NOMO-1 (cell line): Measurements from ENCODE around the gene DENND5B.
"Not testable (repeated sequence)": the region's sequence is repeated elsewhere in the genome, so short reads cannot be mapped to it uniquely, and the experiment has no call there.

Experiments
- DNase-seq, 2 experiments: peaks; one replicate each; lab custom pipeline; 2025; ENCODE audit not compliant: unreplicated experiment in 2 of 2; lab: John Stamatoyannopoulos, UW

Gene DENND5B

DNA sequence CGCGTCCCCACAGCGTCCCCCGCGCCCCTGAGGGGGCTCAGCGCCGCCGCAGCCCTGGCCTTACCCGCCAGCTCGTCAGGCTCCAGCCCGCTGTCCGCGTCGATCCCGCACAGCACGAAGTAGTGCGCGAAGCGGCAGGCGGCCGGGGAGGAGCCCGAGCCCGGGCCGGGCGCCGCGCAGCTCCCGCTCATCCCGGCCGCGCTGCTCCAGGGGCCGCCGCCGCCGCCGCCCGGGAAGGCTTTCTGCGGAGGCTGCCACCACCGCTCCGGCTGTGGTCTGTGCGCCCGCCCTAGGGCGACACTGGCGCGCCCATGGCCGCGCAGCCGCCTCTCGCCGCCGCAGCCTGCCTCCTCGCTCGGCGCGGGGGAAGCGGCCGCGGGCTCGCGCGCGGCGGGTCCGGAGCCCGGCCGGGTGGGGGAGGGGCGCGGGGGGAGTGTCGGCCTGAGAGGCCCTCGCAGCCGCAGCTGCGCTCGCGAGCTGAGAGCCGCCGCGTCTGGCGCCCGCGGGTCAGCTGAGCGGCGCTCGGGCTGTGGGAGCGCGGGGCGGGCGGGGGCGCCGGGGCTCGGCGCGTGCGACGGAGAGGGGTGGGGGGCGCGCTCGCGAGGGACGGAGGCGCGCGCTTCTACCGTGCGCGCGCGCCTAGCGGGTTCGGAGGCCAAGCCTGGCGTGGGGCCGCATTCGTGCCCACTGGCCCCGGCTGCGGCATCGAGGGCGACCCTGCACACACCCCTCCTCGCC, at the start of gene DENND5B:
TSS of gene DENND5B (minus strand) at position 495 of the 738 bp plus-strand sequence. CDS start at position 191, 304 bp downstream.
- peak; percentile 29 to 38 for DNase-seq

DNA sequence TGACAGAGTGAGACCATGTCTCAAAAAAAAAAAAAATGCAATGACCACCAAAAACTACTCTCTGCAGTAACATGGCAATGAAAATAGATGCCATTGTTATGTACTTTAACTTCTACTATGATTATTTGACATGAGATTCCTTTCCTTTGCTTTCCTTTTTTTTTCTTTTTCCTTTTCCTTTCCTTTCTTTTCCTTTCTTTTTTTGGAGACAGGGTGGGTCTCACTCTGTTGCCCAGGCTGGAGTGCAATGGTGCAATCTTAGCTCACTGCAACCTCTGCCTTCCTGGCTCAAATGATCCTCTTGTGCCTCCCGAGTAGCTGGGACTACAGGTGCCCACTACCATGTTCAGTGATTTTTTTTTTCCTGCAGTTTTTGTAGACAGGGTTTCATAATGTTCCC, 43.7 kb upstream of the DENND5B start:
- no peak for DNase-seq

DNA sequence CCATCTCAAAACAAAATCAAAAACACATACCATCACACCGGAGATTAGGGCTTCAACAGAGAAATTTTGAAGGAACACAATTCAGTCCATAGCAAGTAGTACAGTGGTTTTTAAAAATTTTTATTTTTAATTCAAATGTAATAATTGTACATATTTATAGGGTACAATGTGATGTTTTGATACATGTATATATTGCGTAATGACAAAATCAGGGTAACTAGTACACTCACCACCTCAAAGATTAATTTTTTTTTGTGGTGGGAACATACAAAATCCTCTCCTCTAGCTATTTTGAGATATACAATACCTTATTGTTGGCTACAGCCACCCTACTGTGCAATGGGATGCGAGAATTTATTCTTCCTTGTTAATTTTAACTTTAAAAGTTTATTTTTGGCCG, 42.5 kb upstream of the DENND5B start:
- no peak for DNase-seq

DNA sequence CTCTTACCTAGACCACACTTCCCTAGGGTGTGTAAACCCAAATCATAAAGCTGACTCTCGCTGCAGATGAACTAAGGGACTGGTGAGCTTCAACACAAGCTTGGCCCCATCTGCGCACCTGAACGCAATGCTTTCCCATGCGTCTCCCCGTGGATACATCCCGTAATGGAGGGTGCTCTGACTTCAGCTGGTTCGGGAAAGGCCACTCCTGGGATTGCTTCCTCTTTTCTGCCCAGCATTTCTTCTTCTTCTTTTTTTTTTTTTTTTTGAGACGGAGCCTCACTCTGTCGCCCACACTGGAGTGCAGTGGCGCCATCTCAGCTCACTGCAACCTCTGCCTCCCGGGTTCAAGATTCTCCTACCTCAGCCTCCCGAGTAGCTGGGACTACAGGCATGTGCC, 40.9 kb upstream of the DENND5B start:
- peak; percentile 10 to 33 for DNase-seq

DNA sequence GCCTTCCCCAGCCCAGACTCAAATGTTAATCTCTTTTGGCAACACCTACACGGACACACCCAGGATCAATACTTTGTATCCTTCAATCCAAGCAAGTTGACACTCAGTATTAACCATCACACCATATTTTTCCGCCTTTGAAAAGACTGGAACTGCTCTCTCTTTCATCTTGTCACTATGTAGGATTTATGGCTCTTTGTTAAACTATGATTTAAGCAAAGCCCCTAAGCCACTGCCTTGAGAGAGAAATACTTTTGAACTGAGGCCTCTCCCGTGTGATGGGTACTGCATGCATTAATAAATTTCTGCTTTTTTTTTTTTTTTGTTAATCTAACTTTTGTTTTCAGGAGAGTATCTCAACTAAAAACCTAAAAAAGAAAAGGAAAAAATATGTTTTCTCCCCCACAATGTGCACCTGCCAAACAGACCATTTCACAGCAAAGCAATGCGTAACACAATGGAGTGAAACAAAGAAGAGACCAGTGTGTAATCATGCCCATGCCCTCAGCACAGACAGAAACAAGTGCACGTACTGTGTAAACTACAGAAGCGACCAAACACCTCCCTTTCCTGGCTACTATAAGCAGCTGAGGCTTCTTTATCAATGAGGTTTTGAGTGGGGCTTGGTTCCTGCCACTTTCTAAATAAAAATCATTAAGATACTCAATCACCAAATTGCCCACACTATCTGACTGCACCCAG, 40.2 kb upstream of the DENND5B start:
- no peak for DNase-seq

DNA sequence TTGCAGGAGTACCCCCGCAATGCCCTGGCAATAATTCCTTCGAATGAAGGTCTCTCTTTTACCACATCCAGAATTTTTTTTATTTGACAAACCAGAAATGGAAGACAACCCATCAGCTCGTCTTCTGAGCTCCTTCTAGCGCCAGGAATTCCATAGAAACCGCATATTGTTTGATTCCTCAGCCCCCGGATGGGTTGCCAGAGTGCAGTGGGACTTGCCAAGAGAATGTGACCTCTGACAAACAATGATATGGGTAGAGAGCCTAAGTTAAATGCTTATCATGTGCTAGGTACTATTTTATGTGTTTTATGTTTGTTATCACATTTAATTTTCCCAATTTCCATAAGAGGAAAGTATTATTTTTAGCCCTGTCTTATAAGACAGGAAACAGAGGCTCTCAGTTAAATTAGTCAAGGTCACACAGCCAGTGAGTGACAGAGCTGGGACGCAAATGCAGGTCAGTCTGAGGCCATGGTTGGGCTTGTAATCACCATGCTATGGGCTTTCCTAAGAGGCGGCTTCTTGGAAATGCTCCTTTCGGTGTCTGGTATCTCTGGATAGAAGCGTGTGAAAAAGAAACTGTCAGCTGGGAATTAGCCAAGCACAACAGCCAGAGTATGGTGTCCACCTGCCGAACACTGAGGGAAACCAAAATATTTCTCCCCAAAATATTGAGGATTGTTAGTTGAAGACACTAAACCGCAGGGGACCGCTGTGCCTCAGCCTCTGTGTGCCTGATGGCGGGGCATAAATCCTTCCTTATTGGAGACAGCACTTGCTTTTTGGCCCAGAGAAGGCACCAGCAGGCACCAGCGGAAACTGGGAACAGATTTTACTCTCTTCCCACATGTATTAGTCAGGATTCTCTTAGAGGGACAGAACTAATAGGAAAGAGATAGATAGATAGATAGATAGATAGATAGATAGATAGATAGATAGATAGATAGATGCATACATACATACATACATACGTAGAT, 39.1 kb upstream of the DENND5B start:
- DNase-seq, result no peak

DNA sequence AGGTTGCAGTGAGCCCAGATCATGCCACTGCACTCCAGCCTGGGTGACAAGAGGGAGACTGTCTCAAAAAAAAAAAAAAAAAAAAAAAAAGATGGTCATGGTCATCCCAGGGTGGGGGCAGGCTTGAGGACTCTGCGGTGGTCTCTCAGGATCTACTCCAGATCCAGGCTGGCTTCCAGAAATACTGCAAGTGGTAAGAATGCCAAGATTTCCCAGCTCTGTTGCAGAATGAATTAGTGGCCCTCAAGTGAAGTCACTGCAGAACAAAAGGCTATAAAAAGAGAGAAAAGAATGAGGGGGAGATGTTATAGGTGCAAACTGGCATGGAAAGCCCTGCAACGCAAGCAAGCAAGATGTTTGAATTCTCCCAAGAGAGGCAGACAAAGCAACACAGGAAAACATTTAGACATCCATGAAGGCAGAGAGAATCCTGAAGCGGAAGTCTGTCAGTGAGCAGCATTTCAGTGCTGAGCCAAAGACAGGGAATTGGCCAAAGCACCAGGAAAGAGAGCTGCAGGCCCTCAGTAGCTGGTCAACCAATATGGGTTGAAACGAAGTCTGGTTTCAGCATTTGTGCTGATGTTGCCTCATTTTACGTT, 36.6 kb upstream of the DENND5B start:
- no peak for DNase-seq

DNA sequence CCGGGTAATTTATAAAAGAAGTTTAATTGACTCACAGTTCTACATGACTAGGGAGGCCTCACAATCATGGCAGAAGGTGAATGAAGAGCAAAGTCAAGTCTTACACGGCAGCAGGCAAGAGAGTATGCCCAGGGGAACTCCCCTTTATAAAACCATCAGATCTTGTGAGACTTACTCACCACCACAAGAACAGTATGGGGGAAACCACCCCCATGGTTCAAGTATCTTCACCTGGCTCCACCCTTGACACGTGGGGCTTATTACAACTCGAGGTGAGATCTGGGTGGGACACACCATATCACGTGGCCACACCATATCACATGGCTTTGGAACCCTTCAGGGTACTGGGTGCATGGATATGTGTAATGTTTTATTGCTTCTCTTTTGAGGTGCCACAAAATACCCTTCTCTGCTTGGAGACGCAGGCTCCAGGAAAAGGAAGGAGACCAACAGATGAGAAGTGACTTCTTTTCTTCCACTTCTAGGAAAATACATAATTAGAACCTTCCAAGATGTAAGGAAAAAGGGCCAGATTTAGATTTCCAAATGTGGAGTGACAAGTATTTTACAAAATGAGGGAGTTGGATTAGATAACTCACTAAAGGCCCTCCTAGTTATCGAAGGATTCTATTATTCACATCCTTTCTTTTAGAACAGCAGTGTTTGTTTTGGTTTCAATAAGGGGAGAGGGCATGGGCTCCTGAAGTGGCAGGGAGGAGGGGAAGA, 35.5 kb upstream of the DENND5B start:
- DNase-seq, result no peak

DNA sequence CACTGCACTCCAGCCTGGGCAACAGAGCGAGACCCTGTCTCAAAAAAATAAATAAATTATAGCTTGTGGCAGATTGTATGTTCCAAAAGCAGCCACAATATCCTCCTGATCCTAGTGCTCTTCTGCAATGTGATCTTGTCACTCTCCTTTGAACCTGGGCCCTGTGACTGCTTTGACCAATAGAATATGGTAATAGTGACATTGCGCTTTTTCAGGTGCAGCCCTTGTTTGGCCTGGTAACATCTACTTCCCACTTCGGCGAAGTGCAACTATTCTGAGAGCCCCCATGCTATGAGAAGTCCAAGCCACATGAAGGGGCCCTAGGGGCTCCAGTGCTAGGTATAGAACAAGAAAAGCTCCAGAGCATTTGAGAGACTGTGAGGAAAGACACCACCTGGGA, 31.1 kb upstream of the DENND5B start:
- DNase-seq, result no peak

DNA sequence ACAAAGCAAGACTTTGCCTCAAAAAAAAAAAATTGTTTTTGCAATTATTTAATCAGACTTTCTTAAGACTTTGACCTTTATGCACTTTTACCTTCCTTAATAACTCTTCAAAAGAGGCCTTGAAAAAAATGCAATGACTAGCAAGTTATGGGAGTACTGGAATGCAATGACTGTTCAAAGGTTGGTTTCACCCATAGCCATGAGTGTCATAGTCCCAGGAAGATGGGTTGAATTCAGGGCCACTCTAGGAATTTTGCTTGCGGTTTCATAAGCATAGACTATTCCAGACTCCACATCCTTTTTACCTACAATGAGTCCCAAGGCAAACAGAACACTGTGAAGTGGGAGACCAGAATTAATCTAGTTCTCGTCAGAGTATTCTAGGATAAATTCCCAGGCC, 29.4 kb upstream of the DENND5B start:
- no peak for DNase-seq

DNA sequence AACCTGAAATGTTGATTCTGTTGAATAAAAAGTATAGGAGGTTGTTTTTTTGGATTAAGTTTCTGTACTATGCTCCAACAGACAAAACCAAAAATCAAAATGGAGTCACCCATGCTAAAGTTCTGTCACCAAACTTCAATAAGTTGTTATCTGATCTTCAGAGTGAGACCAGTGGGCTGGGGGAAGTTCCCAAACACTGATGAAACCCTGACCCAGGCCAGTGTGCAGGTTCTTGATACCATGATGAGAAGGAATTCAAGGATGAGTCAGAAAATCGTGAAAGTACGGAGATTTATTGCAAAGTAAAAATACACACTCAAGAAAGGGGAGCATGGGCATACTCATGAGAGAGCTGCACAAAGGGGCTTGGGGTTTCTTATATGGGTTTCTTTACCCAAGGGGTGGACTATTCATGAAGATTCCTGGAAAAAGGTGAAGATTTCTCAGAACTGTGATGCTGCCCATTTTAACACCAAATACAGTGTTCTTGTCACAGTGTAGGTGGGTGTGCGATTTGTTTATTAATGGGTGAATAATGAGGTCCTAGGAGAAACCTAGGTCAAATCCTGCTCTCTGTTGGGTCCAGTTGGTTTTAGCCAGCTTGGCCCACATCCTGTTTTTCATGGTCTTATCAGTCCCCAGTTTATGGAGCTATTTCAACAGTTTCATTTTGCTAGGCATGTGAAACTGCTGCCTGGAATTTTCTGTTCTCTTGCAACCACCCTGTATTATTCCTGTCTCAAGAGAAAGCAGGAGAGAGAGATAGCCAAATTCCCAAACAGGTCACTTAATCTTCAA, 27.5 kb upstream of the DENND5B start:
- DNase-seq, result no peak

DNA sequence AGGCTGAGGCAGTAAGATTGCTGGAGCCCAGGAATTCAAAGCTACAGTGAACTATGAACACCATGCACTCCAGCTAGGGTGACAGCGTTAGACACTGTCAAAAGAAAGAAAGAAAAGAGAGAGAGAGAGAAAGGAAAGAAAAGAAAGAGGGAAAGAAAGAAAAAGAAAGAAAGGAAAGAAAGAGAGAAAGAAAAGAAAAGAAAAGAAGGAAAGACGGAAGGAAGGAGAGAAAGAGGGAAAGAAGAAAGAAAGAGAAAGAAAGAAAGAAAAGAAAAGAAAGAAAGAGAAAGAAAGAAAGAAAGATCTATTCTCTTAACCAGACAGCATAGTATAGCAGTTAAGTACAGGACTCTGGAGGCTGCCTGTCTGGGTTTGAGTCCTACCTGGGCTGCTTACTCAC, 21.9 kb upstream of the DENND5B start:
- DNase-seq, result no peak

DNA sequence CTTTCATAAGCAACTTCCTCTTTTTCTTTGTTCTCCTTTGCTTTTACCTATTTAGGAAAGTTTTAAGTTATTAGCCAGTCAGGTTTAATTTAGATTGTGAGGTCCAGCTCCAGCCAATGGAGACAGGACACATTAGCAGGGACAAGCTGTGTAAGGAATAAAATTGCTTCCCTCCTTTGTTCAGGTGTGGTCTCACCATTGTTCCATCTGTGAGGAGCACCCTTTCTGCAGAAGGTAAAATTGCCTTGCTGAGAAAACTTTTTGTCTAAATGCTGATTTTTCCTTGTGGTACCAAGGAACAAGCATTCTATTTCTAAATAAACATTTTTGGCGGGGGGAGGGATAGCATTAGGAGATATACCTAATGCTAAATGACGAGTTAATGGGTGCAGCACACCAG, 17.4 kb upstream of the DENND5B start:
- DNase-seq, result not testable (repeated sequence)

DNA sequence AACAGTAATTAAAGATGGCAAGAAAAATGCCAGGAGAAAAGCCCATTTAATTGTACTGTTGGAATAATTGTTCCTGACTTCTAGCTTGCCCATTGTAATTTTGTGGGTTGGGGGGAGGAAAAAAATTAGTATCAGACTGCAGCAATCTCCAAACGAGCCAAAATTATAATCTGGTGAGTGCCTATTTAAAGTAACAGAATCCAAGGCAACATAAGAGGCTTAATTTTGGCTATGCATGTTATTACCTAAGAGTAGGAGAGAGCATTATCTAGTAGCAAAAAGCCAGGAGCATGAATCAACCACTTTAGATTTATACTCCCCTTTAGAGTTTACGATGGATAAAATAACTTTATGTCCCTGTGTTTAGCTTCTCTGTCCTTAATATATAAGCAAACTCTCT, 14.6 kb upstream of the DENND5B start:
- no peak for DNase-seq

DNA sequence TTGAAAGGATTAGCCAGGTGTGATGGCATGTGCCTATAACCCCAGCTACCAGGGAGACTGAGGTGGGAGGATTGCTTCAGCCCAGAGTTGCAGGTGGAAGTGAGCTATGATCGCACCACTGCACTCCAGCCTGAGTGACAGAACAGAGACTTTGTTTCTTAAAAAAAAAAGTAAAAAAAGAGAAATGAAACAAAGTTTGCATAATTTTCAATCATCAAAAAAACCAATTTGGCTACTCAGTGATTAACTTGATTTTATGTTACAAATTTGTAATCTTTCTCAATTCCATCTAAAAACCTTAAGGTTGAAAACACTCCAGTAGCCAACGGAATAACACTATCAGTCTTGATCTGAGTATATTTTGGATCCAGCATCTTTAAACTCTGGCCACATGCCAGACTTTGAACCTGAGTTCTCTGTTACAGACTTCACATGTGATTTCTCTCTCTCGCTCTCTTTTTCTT, 12.6 kb upstream of the DENND5B start:
- peak in 1 of 2 experiments; percentile 56 for DNase-seq

DNA sequence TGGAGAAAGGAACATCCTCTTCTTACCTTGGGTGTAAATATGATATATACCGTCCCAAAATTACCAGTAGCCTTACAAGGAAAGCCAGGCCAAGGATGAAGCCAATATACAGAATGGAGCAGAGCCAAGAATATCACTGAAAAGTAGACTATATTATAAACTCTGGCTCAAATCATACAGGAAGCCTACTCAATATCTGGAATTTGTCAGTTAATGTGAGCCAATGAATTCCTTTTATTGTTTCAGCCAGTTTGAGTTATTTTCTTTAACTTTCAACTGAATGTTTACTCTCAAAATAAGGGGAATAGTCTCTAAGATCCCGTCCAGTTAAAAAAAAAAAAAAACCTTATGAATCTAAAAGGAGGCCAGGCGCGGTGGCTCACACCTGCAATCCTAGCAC, 9.8 kb upstream of the DENND5B start:
- DNase-seq, result no peak

DNA sequence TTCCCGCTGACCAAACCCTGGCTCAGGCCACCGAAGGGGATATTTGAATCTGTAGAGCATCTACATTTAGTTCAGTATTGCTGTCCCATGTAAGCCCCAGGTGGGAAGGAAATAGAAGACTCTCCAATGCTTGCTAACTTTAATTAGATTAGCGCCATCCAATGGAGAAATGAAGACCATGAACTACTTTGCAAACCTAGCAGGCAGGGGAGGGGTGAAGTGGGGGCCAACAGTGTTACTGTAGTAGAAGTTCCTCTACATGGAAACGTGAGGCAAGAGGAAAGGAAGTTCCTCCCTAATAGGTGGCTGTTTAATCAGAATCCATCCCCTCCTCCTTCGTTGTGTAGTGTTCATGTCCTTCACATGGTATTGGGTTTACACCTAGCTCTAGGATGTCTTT, 9.3 kb upstream of the DENND5B start:
- DNase-seq, result no peak

DNA sequence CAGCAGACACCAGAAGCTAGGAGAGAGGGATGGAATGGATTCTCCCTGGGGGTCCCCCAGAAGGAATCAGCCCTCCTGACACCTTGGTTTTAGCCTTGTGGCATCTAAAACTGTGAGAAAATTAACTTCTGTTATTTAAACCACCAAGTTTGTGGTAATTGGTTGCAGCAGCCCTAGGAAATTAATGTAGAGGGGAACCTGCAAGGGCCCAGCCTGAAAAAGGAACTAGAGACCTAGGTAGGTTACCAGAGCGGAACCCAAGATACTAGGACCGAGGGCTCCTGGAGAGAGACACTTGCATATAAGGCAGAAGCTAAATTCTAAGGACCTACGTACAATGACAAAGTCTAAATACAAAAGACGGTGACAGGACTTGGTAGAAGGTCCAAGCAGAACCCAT, 8.1 kb upstream of the DENND5B start:
- DNase-seq, result peak; percentile 58 to 78

DNA sequence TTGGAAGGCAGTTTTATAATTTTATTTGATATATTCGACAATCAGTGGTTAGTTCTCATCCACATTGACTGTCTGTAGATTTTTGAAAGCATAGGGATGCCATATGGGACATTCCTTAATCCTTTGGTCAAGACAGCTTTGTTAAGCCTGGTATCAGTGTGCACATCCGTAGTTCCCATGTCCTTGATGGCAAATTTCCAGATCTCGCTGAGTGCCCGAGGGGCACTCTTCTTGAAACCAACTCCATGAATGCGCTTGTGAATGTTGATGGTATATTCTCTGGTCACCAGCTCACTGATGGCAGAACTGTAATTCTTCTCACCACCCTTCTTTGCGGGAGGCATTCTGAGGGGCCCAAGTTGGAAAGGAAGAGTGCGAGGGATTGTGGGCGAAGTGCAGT, 6.1 kb upstream of the DENND5B start:
- DNase-seq, result no peak
